Measurements from ENCODE around the gene SIN3B. TPM values are rescaled to one million over a fixed set of nuclear protein-coding genes. Genes with fewer than 3 reads are reported as not detected.

The SIN3B gene
- total and polyA plus RNA-seq, 12 donors = 22.8 to 133 (median 35.9) TPM

DNA sequence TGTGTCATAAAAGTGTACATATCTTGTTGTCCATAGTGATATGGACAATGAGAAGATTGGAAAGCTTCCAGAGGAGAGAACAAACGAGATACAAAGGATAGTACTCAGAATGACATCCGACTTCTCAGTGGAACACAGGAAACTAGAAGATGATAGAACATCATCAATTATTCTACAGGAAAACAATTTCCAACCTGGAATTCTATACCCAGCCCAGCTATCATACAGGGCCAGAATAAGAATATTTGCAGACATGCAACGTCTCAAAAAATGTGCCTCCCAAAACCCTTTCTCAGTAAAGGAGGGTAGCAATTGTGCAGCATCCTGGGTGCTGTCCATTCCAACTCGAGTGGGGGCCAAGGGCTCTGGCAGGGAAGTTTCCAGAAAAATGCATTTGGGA, 83.6 kb downstream of the SIN3B start:
- intact Hi-C loops (cut with DNase I) = no loop called here
- no peak overlapping the region for H3K4me3 ChIP-seq
- TF ChIP-seq, protein P1, sequence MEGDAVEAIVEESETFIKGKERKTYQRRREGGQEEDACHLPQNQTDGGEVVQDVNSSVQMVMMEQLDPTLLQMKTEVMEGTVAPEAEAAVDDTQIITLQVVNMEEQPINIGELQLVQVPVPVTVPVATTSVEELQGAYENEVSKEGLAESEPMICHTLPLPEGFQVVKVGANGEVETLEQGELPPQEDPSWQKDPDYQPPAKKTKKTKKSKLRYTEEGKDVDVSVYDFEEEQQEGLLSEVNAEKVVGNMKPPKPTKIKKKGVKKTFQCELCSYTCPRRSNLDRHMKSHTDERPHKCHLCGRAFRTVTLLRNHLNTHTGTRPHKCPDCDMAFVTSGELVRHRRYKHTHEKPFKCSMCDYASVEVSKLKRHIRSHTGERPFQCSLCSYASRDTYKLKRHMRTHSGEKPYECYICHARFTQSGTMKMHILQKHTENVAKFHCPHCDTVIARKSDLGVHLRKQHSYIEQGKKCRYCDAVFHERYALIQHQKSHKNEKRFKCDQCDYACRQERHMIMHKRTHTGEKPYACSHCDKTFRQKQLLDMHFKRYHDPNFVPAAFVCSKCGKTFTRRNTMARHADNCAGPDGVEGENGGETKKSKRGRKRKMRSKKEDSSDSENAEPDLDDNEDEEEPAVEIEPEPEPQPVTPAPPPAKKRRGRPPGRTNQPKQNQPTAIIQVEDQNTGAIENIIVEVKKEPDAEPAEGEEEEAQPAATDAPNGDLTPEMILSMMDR (IDR thresholded peaks at IDR 0.05) = no peak
- TF ChIP-seq POLR2A (IDR thresholded peaks at IDR 0.05) = no peak
- H3K4me1 ChIP-seq (replicated peaks in 1 of 2) = no peaks in the 10 kb centered on the region
- H3K9me3 ChIP-seq (replicated peaks in 1 of 3) = peaks cover 0 to 4% (median 0%) of the 10 kb centered on the region in 3 donors
- DNase-seq = no peak
- H3K36me3 ChIP-seq (replicated peaks in 1 of 2) = no peaks in the 10 kb centered on the region
- H3K27ac ChIP-seq = no peak overlapping the region
- H3K27me3 ChIP-seq = no peaks in the 10 kb centered on the region
- WGBS, 4 donors = 63 to 80% (median 71%) methylated on average over 4 of the region's 4 CpGs

DNA sequence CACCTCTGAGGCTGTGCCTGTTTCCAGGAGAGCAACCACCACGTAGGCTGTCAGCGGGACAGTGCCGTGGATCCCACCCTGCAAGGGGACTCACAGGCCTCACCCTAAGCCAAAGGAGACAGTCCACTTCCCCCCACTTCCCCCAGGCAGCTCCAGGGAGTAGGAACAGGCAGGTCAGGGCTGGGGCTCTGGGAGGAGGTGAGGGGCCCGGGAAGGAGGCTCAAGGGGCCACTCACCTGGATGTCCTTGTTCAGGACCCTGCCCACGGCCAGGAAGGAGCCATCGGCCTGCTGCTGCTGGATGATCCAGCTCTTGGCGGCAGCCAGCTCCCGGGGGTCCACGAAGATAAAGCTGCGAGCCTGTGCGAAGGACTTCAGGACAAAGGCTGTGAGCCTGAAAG, 85.2 kb downstream of the SIN3B start:
- TF ChIP-seq POLR2A (IDR thresholded peaks at IDR 0.05) = no peak
- TF ChIP-seq, protein P1 (IDR thresholded peaks at IDR 0.05) = no peak
- H3K4me3 ChIP-seq = no peak overlapping the region

DNA sequence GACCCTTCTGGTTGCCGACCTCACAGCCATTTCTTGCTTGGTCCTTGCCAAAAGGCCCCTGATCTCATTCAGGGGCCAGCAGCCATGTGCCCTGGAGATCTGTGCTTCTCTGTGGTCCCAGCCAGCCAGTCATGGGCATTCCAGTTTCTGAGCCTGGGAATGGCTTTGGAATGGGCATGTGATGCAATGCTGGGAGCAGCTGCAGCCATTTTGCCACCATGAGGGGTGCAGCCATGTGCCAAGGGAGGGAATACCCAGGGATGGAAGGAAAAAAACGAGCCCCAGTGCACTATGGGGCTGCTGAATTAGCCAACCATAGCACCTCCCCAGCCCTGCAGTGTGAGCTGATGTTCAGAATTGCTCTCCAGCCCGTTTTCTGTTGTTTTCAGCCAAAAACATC, 85.9 kb downstream of the SIN3B start:
- Histone ChIP-seq H3K36me3 (replicated peaks in 1 of 2) (no peaks in the 10 kb centered on the region), H3K4me3 (no peak overlapping the region), H3K4me1 (replicated peaks in 1 of 2) (no peaks in the 10 kb centered on the region), H3K9me3 (replicated peaks in 1 of 3) (peaks cover 0 to 4% (median 0%) of the 10 kb centered on the region in 3 donors), H3K27ac (no peak overlapping the region), H3K27me3 (no peaks in the 10 kb centered on the region)
- no peak for DNase-seq
- TF ChIP-seq, protein P1 (IDR thresholded peaks at IDR 0.05) = no peak
- TF ChIP-seq POLR2A (IDR thresholded peaks at IDR 0.05) = no peak
- WGBS, 4 donors = 53 to 74% (median 68%) methylated on average over 2 to 3 of the region's 3 CpGs
- intact Hi-C loops (cut with DNase I) = no loop called here

More for the DNA sequence above, 85.2 kb downstream of the SIN3B start:
- Histone ChIP-seq H3K27me3 (no peaks in the 10 kb centered on the region), H3K36me3 (replicated peaks in 1 of 2) (no peaks in the 10 kb centered on the region), H3K9me3 (replicated peaks in 1 of 3) (peaks cover 0 to 4% (median 0%) of the 10 kb centered on the region in 3 donors), H3K27ac (no peak overlapping the region), H3K4me1 (replicated peaks in 1 of 2) (no peaks in the 10 kb centered on the region)
- no peak for DNase-seq
- intact Hi-C loops (cut with DNase I) = no loop called here
- WGBS, 4 donors = 86 to 91% (median 90%) methylated on average over 1 to 11 of the region's 11 CpGs

DNA sequence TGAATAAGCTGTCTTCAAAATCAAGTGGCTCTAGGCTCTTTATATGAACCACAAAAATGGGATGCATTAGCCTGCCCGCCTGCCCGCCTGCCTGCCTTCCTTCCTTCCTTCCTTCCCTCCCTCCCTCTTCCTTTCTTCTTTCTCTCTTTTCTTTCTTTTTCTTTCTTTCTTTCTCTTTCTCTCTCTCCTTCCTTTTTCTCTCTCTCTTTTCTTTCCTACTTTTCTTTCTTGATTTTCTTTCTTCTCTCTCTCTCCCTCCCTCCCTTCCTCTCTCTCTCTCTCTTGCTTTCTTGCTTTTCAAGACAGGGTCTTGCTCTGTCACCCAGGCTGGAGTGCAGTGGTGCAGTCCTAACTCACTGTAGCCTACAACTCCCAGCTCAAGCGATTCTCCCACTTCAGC, 86.5 kb downstream of the SIN3B start:
- WGBS, 4 donors = 56 to 79% (median 68%) methylated on average over 3 of the region's 3 CpGs
- Histone ChIP-seq H3K4me3 (no peak overlapping the region), H3K9me3 (replicated peaks in 1 of 3) (peaks cover 0 to 4% (median 0%) of the 10 kb centered on the region in 3 donors), H3K27me3 (no peaks in the 10 kb centered on the region), H3K4me1 (replicated peaks in 1 of 2) (no peaks in the 10 kb centered on the region), H3K36me3 (replicated peaks in 1 of 2) (no peaks in the 10 kb centered on the region), H3K27ac (no peak overlapping the region)
- DNase-seq = no peak
- TF ChIP-seq POLR2A (IDR thresholded peaks at IDR 0.05) = no peak
- TF ChIP-seq, protein P1 (IDR thresholded peaks at IDR 0.05) = no peak
- intact Hi-C loops (cut with DNase I) = no loop called here

All from adrenal gland (tissue), 12 donors.